IMR-90 (cell line): ENCODE results near the gene CDH23. TPM values are rescaled to one million over a fixed set of nuclear protein-coding genes. Genes with fewer than 3 reads are reported as not detected.

Experiments
- ATAC-seq: fragments of 200-7000 bp; cut with Tn5 transposase; 2 replicates; pipeline ENCODE4 v1.9.1; 2020; ENCODE audit warnings: low read depth, mild to moderate bottlenecking, moderate library complexity
- BruUV-seq: library from RNA; stranded (reverse); fragments of 400-500 nt; replicated peaks from 2 replicates; lab custom pipeline; 2021; lab: Mats Ljungman, UMichigan
- CTCF ChIA-PET: fragments of 300-600 bp; formaldehyde crosslinking; extraction: SDS; loops from one replicate; lab custom pipeline; 2021; ENCODE audit warnings: antibody characterized with exemption; lab: Yijun Ruan, JAX
- POLR2A ChIA-PET: fragments of 300-600 bp; sonication (Branson Sonifier 250); formaldehyde crosslinking; loops from one replicate; lab custom pipeline; 2022; ENCODE audit warnings: antibody characterized with exemption; ENCODE audit not compliant: unreplicated experiment; lab: Charles Lee
- DNase-seq: peaks from one replicate; pipeline ENCODE4 v3.0.0; 2013
- H2AFZ ChIP-seq: replicated peaks from 2 replicates; pipeline ENCODE3; 2013; ENCODE audit warnings: low read length, mild to moderate bottlenecking; ENCODE audit not compliant: poor library complexity
- H2AK5ac ChIP-seq: 2 replicates; pipeline ENCODE4 v1.6.1; 2013; ENCODE audit warnings: low read depth, low read length, inconsistent platforms
- H2AK9ac ChIP-seq: replicated peaks from 2 replicates; pipeline ENCODE3; 2013; ENCODE audit warnings: mild to moderate bottlenecking, low read depth, low read length, moderate library complexity; ENCODE audit not compliant: poor library complexity
- H2BK120ac ChIP-seq: 2 replicates; pipeline ENCODE4 v1.6.1; 2013; ENCODE audit warnings: low read depth, low read length, inconsistent platforms
- H2BK15ac ChIP-seq: 3 replicates; pipeline ENCODE4 v1.6.1; 2013; ENCODE audit warnings: low read depth, low read length, inconsistent platforms
- H2BK20ac ChIP-seq: 2 replicates; pipeline ENCODE4 v1.6.1; 2013; ENCODE audit warnings: low read depth, mild to moderate bottlenecking, inconsistent platforms, low read length, moderate library complexity
- H2BK5ac ChIP-seq: 2 replicates; pipeline ENCODE4 v1.6.1; 2013; ENCODE audit warnings: mild to moderate bottlenecking, low read depth, low read length, inconsistent platforms; ENCODE audit not compliant: poor library complexity, severe bottlenecking
- H3K14ac ChIP-seq: replicated peaks from 2 replicates; pipeline ENCODE4 v1.6.1; 2013; ENCODE audit warnings: low read depth, low read length, inconsistent platforms
- H3K18ac ChIP-seq: 2 replicates; pipeline ENCODE4 v1.6.1; 2013; ENCODE audit warnings: low read depth, low read length, control low read depth
- H3K23ac ChIP-seq: 2 replicates; pipeline ENCODE4 v1.6.1; 2013; ENCODE audit warnings: low read depth, low read length, inconsistent platforms
- H3K27ac ChIP-seq: 2 replicates; pipeline ENCODE4 v1.5.1; 2013; ENCODE audit warnings: mild to moderate bottlenecking, control low read depth, low read length; ENCODE audit not compliant: insufficient read depth
- H3K27me3 ChIP-seq: 2 replicates; pipeline ENCODE4 v1.6.1; 2013; ENCODE audit warnings: low read length; ENCODE audit not compliant: control insufficient read depth, insufficient read depth
- H3K36me3 ChIP-seq: 2 replicates; pipeline ENCODE4 v1.6.1; 2013; ENCODE audit warnings: low read length, mixed read lengths; ENCODE audit not compliant: control insufficient read depth, insufficient read depth
- H3K4ac ChIP-seq: 2 replicates; pipeline ENCODE4 v1.6.1; 2013; ENCODE audit warnings: low read depth, low read length, inconsistent platforms
- H3K4me1 ChIP-seq: 2 replicates; pipeline ENCODE4 v1.6.1; 2013; ENCODE audit warnings: low read length, mixed read lengths; ENCODE audit not compliant: control insufficient read depth, insufficient read depth
- H3K4me2 ChIP-seq: 2 replicates; pipeline ENCODE4 v1.6.1; 2013; ENCODE audit warnings: low read depth, mild to moderate bottlenecking, control low read depth, low read length, moderate library complexity
- H3K4me3 ChIP-seq: 2 replicates; pipeline ENCODE4 v1.5.1; 2013; ENCODE audit warnings: low read depth, mild to moderate bottlenecking, control low read depth, low read length, moderate library complexity; ENCODE audit not compliant: insufficient read depth
- H3K56ac ChIP-seq: 2 replicates; pipeline ENCODE4 v1.6.1; 2013; ENCODE audit warnings: low read length, inconsistent platforms; ENCODE audit not compliant: insufficient read depth; ENCODE audit errors: extremely low read depth
- H3K79me1 ChIP-seq, 2 experiments: 2 replicates each; pipeline ENCODE4 v1.6.1; 2013; ENCODE audit warnings: low read length in 2 of 2, inconsistent platforms in 1 of 2, low read depth in 1 of 2
- H3K9ac ChIP-seq: 2 replicates; pipeline ENCODE4 v1.6.1; 2013; ENCODE audit warnings: low read depth, low read length, control low read depth
- H3K9me1 ChIP-seq: 2 replicates; pipeline ENCODE4 v1.6.1; 2013; ENCODE audit warnings: low read length, inconsistent platforms; ENCODE audit not compliant: insufficient read depth
- H3K9me3 ChIP-seq: 2 replicates; pipeline ENCODE4 v1.6.1; 2013; ENCODE audit warnings: low read length; ENCODE audit not compliant: control insufficient read depth, insufficient read depth
- H4K20me1 ChIP-seq: 2 replicates; pipeline ENCODE4 v1.6.1; 2013; ENCODE audit warnings: low read length, inconsistent platforms; ENCODE audit not compliant: insufficient read depth
- H4K5ac ChIP-seq: 2 replicates; pipeline ENCODE4 v1.6.1; 2013; ENCODE audit warnings: mild to moderate bottlenecking, low read depth, low read length, control low read depth
- H4K8ac ChIP-seq, 2 experiments: 2 replicates each; pipeline ENCODE4 v1.6.1; 2013; ENCODE audit warnings: low read depth in 2 of 2, low read length in 2 of 2, control low read depth in 1 of 2, inconsistent platforms in 1 of 2
- H4K91ac ChIP-seq: 2 replicates; pipeline ENCODE4 v1.6.1; 2013; ENCODE audit warnings: low read depth, low read length, inconsistent platforms; ENCODE audit not compliant: insufficient read depth
- MAFK ChIP-seq: IDR thresholded peaks from 2 replicates; pipeline ENCODE4 v1.6.1; 2012; ENCODE audit warnings: low read depth, low read length, improper control_type of control experiment
- MAZ ChIP-seq: IDR thresholded peaks from 2 replicates; pipeline ENCODE4 v1.6.1; 2012; ENCODE audit warnings: low read depth, mild to moderate bottlenecking, low read length, improper control_type of control experiment, moderate library complexity, borderline replicate concordance
- WGBS, 2 experiments: methylation state at CpG; one replicate each; pipeline versions ENCODE4 v1.1.5 to v1.1.7; 2013; ENCODE audit warnings: missing lambda C conversion rate in 2 of 2; ENCODE audit not compliant: insufficient read length in 1 of 2; ENCODE audit errors: extremely low coverage in 2 of 2; 5-methylcytosine and 5-hydroxymethylcytosine counted together
- dilution Hi-C: fragments of 300-500 bp; cut with HindIII; formaldehyde crosslinking; loops from one replicate; pipeline ENCODE4 v1.14.3; 2018; ENCODE audit warnings: low sequenced_read_pairs; ENCODE audit not compliant: unreplicated experiment
- in situ Hi-C: fragments of 300-500 bp; cut with MboI; formaldehyde crosslinking; loops from 3 replicates; pipeline ENCODE4 v1.14.3; 2019; ENCODE audit warnings: low sequenced_read_pairs, inconsistent platforms, mixed read lengths
- intact Hi-C: fragments of 100-400 bp; cut with micrococcal nuclease; formaldehyde crosslinking; loops from 2 replicates; pipeline ENCODE4 v1.10.0; 2022
- polyA plus RNA-seq, 3 experiments: library from polyadenylated mRNA; depleted of rRNA; stranded (reverse); fragments of >200 nt; gene quantifications; 2 replicates each; pipeline ENCODE4 v1.2.3, GENCODE V29; 2012; ENCODE audit warnings: low replicate concordance in 1 of 3
- total RNA-seq: library from RNA; depleted of rRNA; stranded (reverse); fragments of >200 nt; gene quantifications from 2 replicates; pipeline ENCODE4 v1.2.3, GENCODE V29; 2012

CDH23 gene
- total and polyA plus RNA-seq, 2 of the 4 experiments (the other 2 are of a cell fraction) = under 0.01 to 0.03 TPM

- no peak for DNase-seq
- H2AK5ac ChIP-seq = no peak overlapping the region
These were observed 29.4 kb upstream of the CDH23 start for GRCh38 chr10:71367271-71367670.

More at GRCh38 chr10:71367271-71367670, 29.4 kb upstream of the CDH23 start:
- no peak overlapping the region for H2BK5ac ChIP-seq
- H3K4me3 ChIP-seq = no peak overlapping the region
- H4K20me1 ChIP-seq = no peaks in the 10 kb centered on the region
- no peak overlapping the region for H3K18ac ChIP-seq
- no peak overlapping the region for H4K8ac ChIP-seq
- BruUV-seq = no TSS peak
- intact Hi-C loops (no loop called here), in situ Hi-C loops (no loop called here), dilution Hi-C loops (no loop called here)
- H3K9ac ChIP-seq = no peak overlapping the region
- POLR2A ChIA-PET = no interaction called here
- no peak overlapping the region for H4K5ac ChIP-seq
- H3K56ac ChIP-seq = no peak overlapping the region
- H3K4me2 ChIP-seq = no peak overlapping the region
- H3K36me3 ChIP-seq = no peaks in the 10 kb centered on the region
- H4K91ac ChIP-seq = no peak overlapping the region
- TF ChIP-seq MAZ = no peak
- no peak for TF ChIP-seq MAFK
- H3K9me1 ChIP-seq = no peaks in the 10 kb centered on the region
- H3K9me3 ChIP-seq = no peaks in the 10 kb centered on the region
- H3K4ac ChIP-seq = no peak overlapping the region
- H3K27ac ChIP-seq = no peak overlapping the region
- no peak overlapping the region for H2BK120ac ChIP-seq
- H3K4me1 ChIP-seq = peaks cover 2% of the 10 kb centered on the region
- no peak overlapping the region for H2AK9ac ChIP-seq
- no peak overlapping the region for H3K23ac ChIP-seq
- H3K27me3 ChIP-seq = peaks cover 18% of the 10 kb centered on the region
- no peaks in the 10 kb centered on the region for H3K79me1 ChIP-seq
- no peak overlapping the region for H2BK20ac ChIP-seq
- CTCF ChIA-PET = no interaction called here
- no peak for ATAC-seq
- H3K14ac ChIP-seq = no peak overlapping the region
- no peak overlapping the region for H2BK15ac ChIP-seq
- H2AFZ ChIP-seq = no peak overlapping the region
- 100% methylated on average over 1 of the region's 2 CpGs; no CpG with 5 or more reads in 1 of the 2 experiments for WGBS, 2 experiments
